Left lobe of liver (tissue), 2 donors: ENCODE data around the gene RPS6KB2. TPM values are rescaled to one million over a fixed set of nuclear protein-coding genes. Genes with fewer than 3 reads are reported as not detected.

Experiments used
- ATAC-seq: fragments of 200-7000 bp; cut with Tn5 transposase; one replicate; pipeline ENCODE4 v1.9.1; 2020; ENCODE audit warnings: mild to moderate bottlenecking, moderate library complexity
- DNase-seq: peaks from one replicate; pipeline ENCODE4 v3.0.0-alpha.2; 2020; ENCODE audit warnings: low spot score
- total RNA-seq: library from RNA; stranded (reverse); gene quantifications from one replicate; pipeline ENCODE4 v1.2.1, GENCODE V29; 2021
- donor health status: DM: no; HTN: no; CAD: no; lungs with moderate emphysema.
- donor health status: DM: no; HTN: yes; CAD: no.

Gene RPS6KB2
- total RNA-seq, 1 donor from 2014 or later: 31.5 TPM

GRCh38 chr11:67484847-67485311 is 56.6 kb downstream of the RPS6KB2 start:
- ATAC-seq (no peak), DNase-seq (no peak)

Other genes with a start within 250 kb of the RPS6KB2 start
- 29.0 TPM for gene GRK2, start 162.0 kb upstream of the RPS6KB2 start, total RNA-seq
- 9.8 TPM for gene ANKRD13D, start 139.2 kb upstream of the RPS6KB2 start, total RNA-seq
- gene SSH3, start 125.0 kb upstream of the RPS6KB2 start, total RNA-seq: 18.2 TPM
- 96.6 TPM for gene POLD4, start 74.9 kb upstream of the RPS6KB2 start, total RNA-seq
- 0.43 TPM for gene CLCF1, start 54.9 kb upstream of the RPS6KB2 start, total RNA-seq
- gene RAD9A, start 36.5 kb upstream of the RPS6KB2 start, total RNA-seq: 14.9 TPM
- gene PPP1CA, start 26.6 kb upstream of the RPS6KB2 start, total RNA-seq: 63.1 TPM
- gene TBC1D10C, start 24.4 kb upstream of the RPS6KB2 start, total RNA-seq: 1.1 TPM
- gene CARNS1, start 12.8 kb upstream of the RPS6KB2 start, total RNA-seq: 0.28 TPM
- gene PTPRCAP, start 9.2 kb downstream of the RPS6KB2 start, total RNA-seq: 2.2 TPM
- 44.1 TPM for gene CORO1B, start 15.0 kb downstream of the RPS6KB2 start, total RNA-seq
- not detected for gene GPR152, start 24.2 kb downstream of the RPS6KB2 start, total RNA-seq
- 1.1 TPM for gene CABP4, start 26.9 kb downstream of the RPS6KB2 start, total RNA-seq
- 38.9 TPM for gene TMEM134, start 40.8 kb downstream of the RPS6KB2 start, total RNA-seq
- gene AIP, start 54.5 kb downstream of the RPS6KB2 start, total RNA-seq: 26.3 TPM
- 19.2 TPM for gene PITPNM1, start 76.9 kb downstream of the RPS6KB2 start, total RNA-seq
- gene CDK2AP2, start 79.7 kb downstream of the RPS6KB2 start, total RNA-seq: 67.4 TPM
- gene CABP2, start 95.0 kb downstream of the RPS6KB2 start, total RNA-seq: not detected
- 30.9 TPM for gene GSTP1, start 155.3 kb downstream of the RPS6KB2 start, total RNA-seq
- gene NDUFV1, start 178.4 kb downstream of the RPS6KB2 start, total RNA-seq: 192 TPM
- 41.6 TPM for gene NUDT8, start 201.4 kb downstream of the RPS6KB2 start, total RNA-seq
- gene TBX10, start 211.3 kb downstream of the RPS6KB2 start, total RNA-seq: 0.15 TPM
- 9.7 TPM for gene ACY3, start 222.2 kb downstream of the RPS6KB2 start, total RNA-seq
- not detected for gene ALDH3B2, start 246.1 kb downstream of the RPS6KB2 start, total RNA-seq